Neural progenitor cell (in vitro differentiated cells): Measurements from ENCODE around the gene MAML3.

Source experiments
- CTCF ChIP-seq: fragments of 200-600 bp; sonication (generic); IDR thresholded peaks from 2 replicates; pipeline ENCODE4 v1.5.1; 2017; ENCODE audit warnings: antibody characterized with exemption, mild to moderate bottlenecking
- EZH2 ChIP-seq: fragments of 200-600 bp; sonication (generic); IDR thresholded peaks from 2 replicates; pipeline ENCODE4 v1.6.1; 2017; ENCODE audit warnings: antibody characterized with exemption, mild to moderate bottlenecking, moderate library complexity
- EZH2phosphoT487 ChIP-seq: fragments of 200-600 bp; sonication (generic); IDR thresholded peaks from 2 replicates; pipeline ENCODE4 v1.6.1; 2017; ENCODE audit warnings: antibody characterized with exemption

DNA sequence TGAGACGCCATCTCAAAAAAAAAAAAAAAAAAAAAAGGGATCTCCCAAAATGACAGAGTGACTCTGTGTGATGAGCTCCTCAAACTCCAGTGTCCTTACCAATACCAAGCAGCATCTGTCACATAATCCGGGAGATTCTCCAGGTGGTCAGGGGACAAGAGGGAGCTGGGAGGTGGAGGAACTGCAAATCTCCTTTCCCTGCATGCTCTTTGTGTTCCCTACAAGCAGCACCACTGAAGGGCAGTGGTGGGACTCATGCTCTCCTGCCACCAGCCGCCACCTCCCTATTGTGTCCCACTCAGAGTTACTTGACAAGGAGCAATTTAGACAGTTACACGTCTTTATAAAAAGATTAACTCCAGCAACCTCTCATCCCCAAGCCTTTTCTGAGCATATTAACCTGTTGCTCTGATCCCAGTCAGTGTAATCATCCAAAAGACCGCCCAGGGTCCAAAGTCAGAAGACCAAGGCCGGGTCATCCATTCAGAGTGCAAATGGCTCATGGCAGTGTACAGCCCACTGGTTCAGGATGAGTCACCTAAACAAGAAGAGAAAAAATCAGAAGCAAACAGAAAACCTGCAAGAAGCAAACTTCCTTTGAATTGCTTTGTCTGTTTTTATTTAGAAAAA is 464.8 kb downstream of the MAML3 start:
- no peak for TF ChIP-seq CTCF
- no peak for TF ChIP-seq EZH2phosphoT487
- TF ChIP-seq EZH2, result no peak
